Measurements from ENCODE around the gene PCDHB8. TPM values are rescaled to one million over a fixed set of nuclear protein-coding genes. Genes with fewer than 3 reads are reported as not detected.
"Not testable (repeated sequence)": the region's sequence is repeated elsewhere in the genome, so short reads cannot be mapped to it uniquely, and the experiment has no call there.

The PCDHB8 gene
- total RNA-seq: not detected

GRCh38 chr5:141177577-141178191 lies at the start of gene PCDHB8:
Gene PCDHB8, plus strand, starts transcription at chr5:141177790. Its CDS starts 245 bp downstream, at chr5:141178035.
- not testable (repeated sequence) for H3K36me3 Mint-ChIP-seq

DNA sequence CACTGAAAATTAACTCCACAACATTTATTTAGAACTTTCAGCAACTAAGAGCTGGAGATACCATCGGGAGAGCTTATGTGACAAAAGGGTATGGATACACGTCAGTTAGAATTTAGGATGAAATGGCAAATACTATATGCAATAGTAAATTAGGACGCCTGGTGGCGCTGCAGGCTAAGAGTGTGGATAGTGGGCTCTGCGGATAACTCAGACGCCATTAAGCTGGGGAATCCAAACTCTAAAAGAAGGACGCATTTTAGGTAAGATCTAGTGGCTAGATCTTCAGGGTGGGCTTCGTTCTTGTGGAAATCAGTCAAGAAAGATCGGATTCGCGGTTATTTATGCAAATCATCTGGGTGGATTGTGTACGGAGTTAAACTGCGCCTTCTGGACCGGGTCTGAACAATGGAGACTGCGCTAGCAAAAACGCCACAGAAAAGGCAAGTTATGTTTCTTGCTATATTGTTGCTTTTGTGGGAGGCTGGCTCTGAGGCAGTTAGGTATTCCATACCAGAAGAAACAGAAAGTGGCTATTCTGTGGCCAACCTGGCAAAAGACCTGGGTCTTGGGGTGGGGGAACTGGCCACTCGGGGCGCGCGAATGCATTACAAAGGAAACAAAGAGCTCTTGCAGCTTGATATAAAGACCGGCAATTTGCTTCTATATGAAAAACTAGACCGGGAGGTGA lies 42.4 kb upstream of the PCDHB8 start, which contains the start of gene PCDHB5:
TSS of gene PCDHB5 (plus strand) at position 177 of the 688 bp plus-strand sequence. CDS start at position 406, 229 bp downstream.
- Mint-ChIP-seq H3K9me3 (peaks cover 15% of the 10 kb centered on the region), H3K27ac (no peak within 1 kb of the TSS), H3K4me1 (ENCODE audit: low read depth in 2 of 2) (peaks cover 0 to 3% of the 10 kb centered on the region in 2 donors), H3K4me3 (peak within 1 kb of the TSS; percentile 34), H3K36me3 (peaks cover 13% of the 10 kb centered on the region), H3K27me3 (peaks cover 0 to 14% of the 10 kb centered on the region in 2 donors)
- ATAC-seq (no peak), DNase-seq (ENCODE audit: low spot score) (no peak)

More at GRCh38 chr5:141177577-141178191, at the start of gene PCDHB8:
- ATAC-seq; DNase-seq (ENCODE audit: low spot score); H3K27ac Mint-ChIP-seq; H3K4me1 Mint-ChIP-seq (ENCODE audit: low read depth in 2 of 2); H3K4me3 Mint-ChIP-seq; H3K9me3 Mint-ChIP-seq: not testable (repeated sequence)
- peaks cover 10 to 11% of the 10 kb centered on the region in 2 donors for H3K27me3 Mint-ChIP-seq

DNA sequence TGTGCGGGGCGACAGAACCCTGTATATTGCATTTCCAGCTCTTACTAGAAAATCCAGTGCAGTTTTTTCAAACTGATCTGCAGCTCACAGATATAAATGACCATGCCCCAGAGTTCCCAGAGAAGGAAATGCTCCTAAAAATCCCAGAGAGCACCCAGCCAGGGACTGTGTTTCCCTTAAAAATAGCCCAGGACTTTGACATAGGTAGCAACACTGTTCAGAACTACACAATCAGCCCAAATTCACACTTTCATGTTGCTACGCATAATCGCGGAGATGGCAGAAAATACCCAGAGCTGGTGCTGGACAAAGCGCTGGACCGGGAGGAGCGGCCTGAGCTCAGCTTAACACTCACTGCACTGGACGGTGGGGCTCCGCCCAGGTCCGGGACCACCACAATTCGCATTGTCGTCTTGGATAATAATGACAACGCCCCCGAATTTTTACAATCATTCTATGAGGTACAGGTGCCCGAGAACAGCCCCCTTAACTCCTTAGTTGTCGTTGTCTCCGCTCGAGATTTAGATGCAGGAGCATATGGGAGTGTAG lies 41.8 kb upstream of the PCDHB8 start:
- peaks cover 0 to 3% of the 10 kb centered on the region in 2 donors for H3K4me1 Mint-ChIP-seq (ENCODE audit: low read depth in 2 of 2)
- peaks cover 13% of the 10 kb centered on the region for H3K36me3 Mint-ChIP-seq
- peaks cover 15% of the 10 kb centered on the region for H3K9me3 Mint-ChIP-seq
- ATAC-seq (no peak), DNase-seq (ENCODE audit: low spot score) (no peak)
- no peak overlapping the region for H3K4me3 Mint-ChIP-seq
- H3K27me3 Mint-ChIP-seq: peaks cover 0 to 14% of the 10 kb centered on the region in 2 donors
- no peak overlapping the region for H3K27ac Mint-ChIP-seq

DNA sequence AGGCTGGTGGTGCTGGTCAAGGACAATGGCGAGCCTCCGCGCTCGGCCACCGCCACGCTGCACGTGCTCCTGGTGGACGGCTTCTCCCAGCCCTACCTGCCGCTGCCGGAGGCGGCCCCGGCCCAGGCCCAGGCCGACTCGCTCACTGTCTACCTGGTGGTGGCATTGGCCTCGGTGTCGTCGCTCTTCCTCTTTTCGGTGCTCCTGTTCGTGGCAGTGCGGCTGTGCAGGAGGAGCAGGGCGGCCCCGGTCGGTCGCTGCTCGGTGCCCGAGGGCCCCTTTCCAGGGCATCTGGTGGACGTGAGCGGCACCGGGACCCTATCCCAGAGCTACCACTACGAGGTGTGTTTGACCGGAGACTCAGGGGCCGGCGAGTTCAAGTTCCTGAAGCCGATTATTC lies 40.2 kb upstream of the PCDHB8 start:
- not testable (repeated sequence) for DNase-seq (ENCODE audit: low spot score); ATAC-seq; H3K4me1 Mint-ChIP-seq (ENCODE audit: low read depth in 2 of 2); H3K27ac Mint-ChIP-seq; H3K4me3 Mint-ChIP-seq
- Mint-ChIP-seq H3K9me3 (peaks cover 18% of the 10 kb centered on the region), H3K27me3 (peaks cover 0 to 23% of the 10 kb centered on the region in 2 donors), H3K36me3 (peaks cover 20% of the 10 kb centered on the region)

DNA sequence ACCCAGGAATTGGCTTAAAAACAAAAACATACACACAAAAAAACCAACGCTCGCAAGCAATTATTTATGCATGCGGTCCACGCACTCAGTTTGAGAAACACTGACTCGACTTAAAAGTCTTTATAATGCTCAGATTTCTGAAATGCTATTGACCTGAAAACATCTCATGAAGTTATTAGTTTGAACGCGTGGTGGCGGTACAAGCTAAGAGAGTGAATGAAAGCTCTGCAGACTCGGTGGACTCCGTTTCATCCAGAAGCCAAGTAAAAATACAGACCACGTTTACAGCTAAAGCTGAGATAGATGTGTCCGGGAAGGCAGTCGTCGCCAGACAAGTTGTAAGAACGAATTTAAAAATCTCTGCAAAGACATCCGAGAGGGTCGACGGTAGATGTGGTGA lies 27.8 kb upstream of the PCDHB8 start, which contains the start of gene PCDHB6:
TSS of gene PCDHB6 (plus strand) at position 246 of the 400 bp plus-strand sequence. CDS start 201 bp downstream, outside the sequence.
- DNase-seq (ENCODE audit: low spot score) (no peak), ATAC-seq (no peak)
- Mint-ChIP-seq H3K4me3 (no peak within 1 kb of the TSS), H3K36me3 (peaks cover 10% of the 10 kb centered on the region), H3K27ac (no peak within 1 kb of the TSS), H3K27me3 (peaks cover 0 to 23% of the 10 kb centered on the region in 2 donors), H3K9me3 (peaks cover 6% of the 10 kb centered on the region), H3K4me1 (ENCODE audit: low read depth in 2 of 2) (no peaks in the 10 kb centered on the region)

DNA sequence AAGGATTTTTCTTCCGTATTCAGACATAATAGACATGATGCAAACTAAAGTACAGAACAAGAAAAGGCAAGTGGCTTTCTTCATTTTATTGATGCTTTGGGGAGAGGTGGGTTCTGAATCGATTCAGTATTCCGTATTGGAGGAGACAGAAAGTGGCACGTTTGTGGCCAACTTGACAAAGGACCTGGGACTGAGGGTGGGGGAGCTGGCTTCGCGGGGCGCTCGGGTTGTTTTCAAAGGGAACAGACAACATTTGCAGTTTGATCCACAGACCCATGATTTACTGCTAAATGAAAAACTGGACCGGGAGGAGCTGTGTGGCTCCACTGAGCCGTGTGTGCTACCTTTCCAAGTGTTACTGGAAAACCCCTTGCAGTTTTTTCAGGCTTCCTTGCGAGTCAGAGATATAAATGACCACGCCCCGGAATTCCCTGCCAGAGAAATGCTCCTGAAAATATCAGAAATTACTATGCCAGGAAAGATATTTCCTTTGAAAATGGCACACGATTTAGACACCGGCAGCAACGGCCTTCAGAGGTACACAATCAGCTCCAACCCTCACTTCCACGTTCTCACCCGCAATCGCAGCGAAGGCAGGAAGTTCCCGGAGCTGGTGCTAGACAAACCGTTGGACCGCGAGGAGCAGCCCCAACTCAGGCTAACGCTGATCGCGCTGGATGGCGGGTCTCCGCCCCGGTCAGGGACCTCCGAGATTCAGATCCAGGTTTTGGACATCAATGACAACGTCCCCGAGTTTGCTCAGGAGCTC lies 27.2 kb upstream of the PCDHB8 start:
- Mint-ChIP-seq H3K36me3 (peaks cover 10% of the 10 kb centered on the region), H3K27ac (no peak overlapping the region), H3K9me3 (peaks cover 6% of the 10 kb centered on the region), H3K4me3 (no peak overlapping the region), H3K27me3 (peaks cover 0 to 23% of the 10 kb centered on the region in 2 donors), H3K4me1 (ENCODE audit: low read depth in 2 of 2) (no peaks in the 10 kb centered on the region)
- no peak for ATAC-seq
- DNase-seq (ENCODE audit: low spot score): no peak

DNA sequence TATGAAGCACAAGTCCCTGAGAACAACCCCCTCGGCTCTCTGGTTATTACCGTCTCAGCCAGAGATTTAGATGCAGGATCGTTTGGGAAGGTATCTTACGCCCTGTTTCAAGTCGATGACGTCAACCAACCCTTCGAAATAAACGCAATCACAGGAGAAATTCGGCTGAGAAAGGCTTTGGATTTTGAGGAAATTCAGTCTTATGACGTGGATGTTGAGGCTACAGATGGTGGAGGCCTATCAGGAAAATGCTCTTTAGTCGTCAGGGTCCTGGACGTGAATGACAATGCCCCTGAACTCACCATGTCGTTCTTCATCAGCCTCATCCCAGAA lies 26.6 kb upstream of the PCDHB8 start:
- Mint-ChIP-seq H3K9me3 (peaks cover 4% of the 10 kb centered on the region), H3K27ac (no peak overlapping the region), H3K36me3 (peaks cover 10% of the 10 kb centered on the region), H3K27me3 (peaks cover 0 to 20% of the 10 kb centered on the region in 2 donors), H3K4me1 (ENCODE audit: low read depth in 2 of 2) (no peaks in the 10 kb centered on the region), H3K4me3 (no peak overlapping the region)
- no peak for ATAC-seq
- no peak for DNase-seq (ENCODE audit: low spot score)

DNA sequence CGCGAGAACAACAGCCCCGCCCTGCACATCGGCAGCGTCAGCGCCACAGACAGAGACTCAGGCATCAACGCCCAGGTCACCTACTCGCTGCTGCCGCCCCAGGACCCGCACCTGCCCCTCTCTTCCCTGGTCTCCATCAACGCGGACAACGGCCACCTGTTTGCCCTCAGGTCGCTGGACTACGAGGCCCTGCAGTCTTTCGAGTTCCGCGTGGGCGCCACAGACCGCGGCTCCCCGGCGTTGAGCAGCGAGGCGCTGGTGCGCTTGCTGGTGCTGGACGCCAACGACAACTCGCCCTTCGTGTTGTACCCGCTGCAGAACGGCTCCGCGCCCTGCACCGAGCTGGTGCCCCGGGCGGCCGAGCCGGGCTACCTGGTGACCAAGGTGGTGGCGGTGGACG lies 26.0 kb upstream of the PCDHB8 start:
- not testable (repeated sequence) for H3K9me3 Mint-ChIP-seq; H3K4me1 Mint-ChIP-seq (ENCODE audit: low read depth in 2 of 2); DNase-seq (ENCODE audit: low spot score); H3K4me3 Mint-ChIP-seq; H3K27ac Mint-ChIP-seq; ATAC-seq
- Mint-ChIP-seq H3K27me3 (peaks cover under 1 to 16% of the 10 kb centered on the region in 2 donors), H3K36me3 (peaks cover 13% of the 10 kb centered on the region)

GRCh38 chr5:141152096-141152495 lies 25.5 kb upstream of the PCDHB8 start:
- Mint-ChIP-seq H3K27me3 (peaks cover 2 to 16% of the 10 kb centered on the region in 2 donors), H3K36me3 (peaks cover 16% of the 10 kb centered on the region)
- H3K27ac Mint-ChIP-seq; ATAC-seq; H3K4me1 Mint-ChIP-seq (ENCODE audit: low read depth in 2 of 2); DNase-seq (ENCODE audit: low spot score); H3K4me3 Mint-ChIP-seq; H3K9me3 Mint-ChIP-seq: not testable (repeated sequence)

GRCh38 chr5:141155540-141156374 lies 21.8 kb upstream of the PCDHB8 start:
- ATAC-seq (no peak), DNase-seq (ENCODE audit: low spot score) (no peak)
- Mint-ChIP-seq H3K4me3 (no peak overlapping the region), H3K4me1 (ENCODE audit: low read depth in 2 of 2) (no peaks in the 10 kb centered on the region), H3K36me3 (peaks cover 10% of the 10 kb centered on the region), H3K27me3 (peaks cover 4% of the 10 kb centered on the region in 2 donors), H3K27ac (no peak overlapping the region), H3K9me3 (peaks cover 2% of the 10 kb centered on the region)

DNA sequence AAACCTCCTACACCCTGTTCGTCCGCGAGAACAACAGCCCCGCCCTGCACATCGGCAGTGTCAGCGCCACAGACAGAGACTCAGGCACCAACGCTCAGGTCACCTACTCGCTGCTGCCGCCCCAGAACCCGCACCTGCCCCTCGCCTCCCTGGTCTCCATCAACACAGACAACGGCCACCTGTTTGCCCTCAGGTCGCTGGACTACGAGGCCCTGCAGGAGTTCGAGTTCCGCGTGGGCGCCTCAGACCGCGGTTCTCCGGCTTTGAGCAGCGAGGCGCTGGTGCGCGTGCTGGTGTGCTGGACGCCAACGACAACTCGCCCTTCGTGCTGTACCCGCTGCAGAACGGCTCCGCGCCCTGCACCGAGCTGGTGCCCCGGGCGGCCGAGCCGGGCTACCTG lies 20.2 kb upstream of the PCDHB8 start:
- H3K4me1 Mint-ChIP-seq (ENCODE audit: low read depth in 2 of 2); H3K9me3 Mint-ChIP-seq; H3K36me3 Mint-ChIP-seq; ATAC-seq; DNase-seq (ENCODE audit: low spot score); H3K4me3 Mint-ChIP-seq; H3K27ac Mint-ChIP-seq; H3K27me3 Mint-ChIP-seq: not testable (repeated sequence)

DNA sequence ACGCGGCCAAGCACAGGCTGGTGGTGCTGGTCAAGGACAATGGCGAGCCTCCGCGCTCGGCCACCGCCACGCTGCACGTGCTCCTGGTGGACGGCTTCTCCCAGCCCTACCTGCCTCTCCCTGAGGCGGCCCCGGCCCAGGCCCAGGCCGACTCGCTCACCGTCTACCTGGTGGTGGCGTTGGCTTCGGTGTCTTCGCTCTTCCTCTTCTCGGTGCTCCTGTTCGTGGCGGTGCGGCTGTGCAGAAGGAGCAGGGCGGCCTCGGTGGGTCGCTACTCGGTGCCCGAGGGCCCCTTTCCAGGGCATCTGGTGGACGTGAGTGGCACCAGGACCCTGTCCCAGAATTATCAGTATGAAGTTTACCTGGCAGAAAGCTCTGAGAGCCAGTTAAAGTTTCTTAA lies 19.7 kb upstream of the PCDHB8 start:
- not testable (repeated sequence) for H3K27ac Mint-ChIP-seq; H3K27me3 Mint-ChIP-seq; H3K9me3 Mint-ChIP-seq; H3K4me3 Mint-ChIP-seq; H3K4me1 Mint-ChIP-seq (ENCODE audit: low read depth in 2 of 2); DNase-seq (ENCODE audit: low spot score); H3K36me3 Mint-ChIP-seq; ATAC-seq

Measured in natural killer cell treated with Interleukin-12 subunit alpha and Interleukin-12 subunit beta and Interleukin-15 and Interleukin-18, amount 100 ng/mL, for 72 hours (primary cell).